Stimulated activated CD8-positive, alpha-beta memory T cell treated with anti-CD3 and anti-CD28 coated beads, Interleukin-4, amount 100 ng/mL, for 24 hours (primary cell): ENCODE data around the gene TMTC1.
"Not testable (repeated sequence)": the region's sequence is repeated elsewhere in the genome, so short reads cannot be mapped to it uniquely, and the experiment has no call there.

Source experiments
- DNase-seq: peaks from one replicate; pipeline ENCODE4 v3.0.0-alpha.2; 2020; ENCODE audit warnings: low read depth

The TMTC1 gene

DNA sequence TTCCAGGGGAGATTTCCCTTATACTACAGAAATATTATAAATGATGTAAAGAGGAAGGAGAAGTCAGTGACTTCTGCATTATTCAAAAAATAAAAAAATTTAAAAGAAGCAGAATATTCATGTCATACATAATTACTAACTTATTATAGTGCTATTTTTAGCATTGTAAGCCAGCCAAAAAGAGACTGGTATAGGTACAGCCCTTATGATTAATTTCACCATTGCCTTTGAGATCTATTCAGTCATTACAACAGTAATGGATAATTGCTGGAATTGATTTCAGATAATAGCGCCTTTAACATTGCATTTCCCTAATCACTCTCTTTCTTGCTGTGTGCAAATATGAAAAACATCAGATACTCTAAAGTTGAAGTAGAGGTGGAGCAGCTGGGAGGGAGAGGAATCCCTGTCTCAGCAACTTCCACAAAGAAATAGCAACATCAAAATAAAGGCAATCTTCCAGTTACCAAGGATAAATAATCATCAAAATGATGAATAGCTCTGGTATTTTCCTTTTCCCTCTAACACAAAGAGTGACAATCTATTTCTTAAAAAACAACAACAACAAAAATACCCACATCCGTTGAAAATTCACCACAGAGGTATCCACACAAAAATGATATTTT lies 214.5 kb downstream of the TMTC1 start:
- DNase-seq, result no peak

DNA sequence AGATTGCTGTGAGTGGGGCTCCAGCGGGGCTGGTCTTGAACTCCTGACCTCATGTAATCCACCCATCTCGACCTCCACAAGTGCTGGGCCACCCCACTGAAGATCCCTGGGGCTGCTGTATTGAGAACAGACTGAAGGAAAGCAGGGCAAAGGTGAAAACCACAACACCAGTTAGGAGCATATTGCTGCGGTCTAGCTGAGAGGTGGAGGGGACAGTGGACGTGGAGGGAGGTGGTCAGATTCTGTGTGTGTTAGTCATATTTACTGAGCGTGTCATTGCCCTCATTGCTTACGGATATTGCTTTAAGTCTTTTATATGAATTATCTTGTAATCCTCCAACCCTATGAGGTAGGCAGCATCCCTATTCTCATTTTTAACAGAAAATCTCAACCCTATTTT lies 217.3 kb downstream of the TMTC1 start:
- DNase-seq, result no peak

DNA sequence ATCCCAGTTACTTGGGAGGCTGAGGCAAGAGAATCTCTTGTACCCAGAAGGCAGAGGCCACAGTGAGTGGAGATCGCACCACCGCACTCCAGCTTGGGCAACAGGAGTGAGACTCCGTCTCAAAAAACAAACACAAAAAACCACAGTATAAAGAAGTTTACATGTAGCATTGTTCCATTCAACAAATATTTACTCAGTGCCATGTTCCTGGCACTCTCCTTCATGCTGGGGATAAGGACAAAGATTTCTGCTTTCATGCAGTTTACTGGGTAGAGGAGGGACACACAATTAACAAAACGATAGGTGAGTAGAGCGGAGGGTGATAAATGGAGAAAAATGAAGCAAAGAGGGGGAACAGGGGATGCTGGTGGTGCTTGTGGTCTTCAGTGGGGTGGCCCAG lies 218.0 kb downstream of the TMTC1 start:
- DNase-seq, result no peak

DNA sequence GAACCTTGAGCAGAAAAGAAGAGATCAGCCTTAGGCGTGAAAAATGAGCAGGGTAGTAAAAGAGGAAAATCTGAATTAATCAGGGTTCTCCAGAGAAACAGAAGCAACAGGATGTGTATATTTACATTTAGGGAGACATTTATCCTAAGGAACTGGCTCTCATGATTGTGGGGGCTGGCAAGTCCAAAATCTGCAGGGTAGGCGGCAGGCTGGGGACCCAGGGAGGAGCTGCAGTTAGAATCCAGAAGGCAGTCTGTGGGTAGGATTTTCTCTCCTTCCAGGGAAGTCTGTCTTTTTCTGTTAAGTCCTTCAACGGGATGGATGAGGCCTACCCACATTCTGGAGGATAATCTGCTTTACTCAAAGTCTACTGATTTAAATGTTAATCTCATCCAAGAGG lies 218.8 kb downstream of the TMTC1 start:
- DNase-seq, result no peak

DNA sequence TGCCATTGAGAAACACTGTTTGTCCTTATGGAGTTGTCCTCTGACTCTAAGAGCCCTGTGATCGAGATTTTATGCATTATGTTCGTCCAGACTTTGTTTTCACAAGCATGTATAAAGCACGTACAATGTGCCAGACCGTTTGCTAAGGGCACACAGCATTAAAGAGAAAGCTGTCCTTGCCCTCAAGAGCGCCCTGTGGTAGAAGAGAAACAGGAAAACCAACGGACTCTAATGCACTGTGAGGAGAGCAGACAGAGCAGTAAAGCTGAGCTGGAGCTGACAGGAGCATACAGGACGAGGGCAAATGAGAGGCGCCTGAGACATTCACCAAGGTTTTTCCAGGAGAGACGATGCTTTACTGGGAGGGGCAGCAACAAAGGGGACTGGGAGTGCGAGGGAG lies 220.1 kb downstream of the TMTC1 start:
- no peak for DNase-seq

DNA sequence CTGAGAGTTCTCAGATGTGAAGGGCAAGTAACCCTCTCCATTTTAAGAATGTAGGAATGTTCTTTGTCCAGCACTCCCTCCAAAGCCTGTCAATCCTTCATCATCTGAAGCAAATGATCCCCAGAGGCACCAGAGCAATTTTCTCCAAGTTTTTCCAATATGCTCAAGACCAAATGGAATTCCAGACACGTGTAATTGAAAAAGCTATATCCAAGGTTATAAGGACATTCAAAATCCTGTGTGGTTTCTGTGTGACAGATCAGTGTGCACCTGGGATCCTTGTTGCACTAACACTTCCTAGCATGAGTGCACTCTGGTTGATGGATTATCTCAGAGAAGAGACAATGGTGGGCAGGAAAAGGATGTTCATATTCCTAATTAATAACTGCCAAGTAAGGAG lies 220.7 kb downstream of the TMTC1 start:
- DNase-seq, result no peak

DNA sequence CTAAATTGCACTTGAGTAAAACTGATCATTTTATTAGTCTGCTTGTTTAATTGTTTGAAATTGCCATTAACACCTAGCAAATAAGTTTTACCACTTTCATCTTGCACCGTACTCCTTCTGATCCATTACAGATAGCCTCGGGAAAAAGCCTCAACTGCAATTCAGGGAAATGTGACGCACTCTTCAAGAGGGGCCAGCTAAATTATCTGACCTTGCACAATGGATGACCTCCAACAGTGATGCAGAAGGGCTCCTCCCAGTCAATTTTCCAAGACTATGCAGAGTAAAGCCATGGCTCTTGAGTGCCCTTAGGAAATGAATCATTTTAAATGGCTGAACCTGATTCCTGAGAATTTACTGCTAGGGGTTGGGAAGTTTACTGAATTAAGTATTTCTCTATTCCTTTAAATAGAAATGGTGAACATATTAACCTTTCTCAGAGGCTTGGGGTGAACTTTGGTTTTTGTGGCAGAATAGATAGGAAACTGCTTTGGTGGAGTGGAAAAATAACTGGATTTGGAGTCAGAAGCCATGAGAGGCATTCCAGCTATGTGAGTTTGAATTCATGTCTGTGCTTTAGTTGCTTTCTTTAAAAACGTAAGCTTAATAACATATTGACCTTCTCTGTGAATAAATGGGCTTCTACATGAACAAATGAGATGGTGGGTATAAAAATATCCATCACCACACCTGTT lies 221.5 kb downstream of the TMTC1 start:
- no peak for DNase-seq

DNA sequence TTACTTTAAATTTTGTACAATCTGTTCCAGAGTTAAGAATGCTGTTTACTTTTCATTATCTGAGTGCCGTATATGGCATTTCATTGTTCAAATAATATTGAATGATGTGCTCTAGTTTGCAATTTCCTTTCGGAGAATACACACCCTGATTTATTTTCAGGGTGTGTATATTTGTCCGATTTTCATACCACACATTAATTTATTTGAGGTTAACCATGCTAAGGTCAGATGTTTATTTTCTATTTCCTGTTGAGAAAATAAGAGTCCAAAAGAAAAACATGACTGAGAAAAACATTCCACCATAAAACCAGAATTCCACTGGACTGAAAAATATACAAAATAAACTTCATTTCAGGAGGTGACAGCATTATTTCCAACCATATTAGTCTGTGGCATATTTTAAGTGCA lies 222.1 kb downstream of the TMTC1 start:
- DNase-seq, result no peak

DNA sequence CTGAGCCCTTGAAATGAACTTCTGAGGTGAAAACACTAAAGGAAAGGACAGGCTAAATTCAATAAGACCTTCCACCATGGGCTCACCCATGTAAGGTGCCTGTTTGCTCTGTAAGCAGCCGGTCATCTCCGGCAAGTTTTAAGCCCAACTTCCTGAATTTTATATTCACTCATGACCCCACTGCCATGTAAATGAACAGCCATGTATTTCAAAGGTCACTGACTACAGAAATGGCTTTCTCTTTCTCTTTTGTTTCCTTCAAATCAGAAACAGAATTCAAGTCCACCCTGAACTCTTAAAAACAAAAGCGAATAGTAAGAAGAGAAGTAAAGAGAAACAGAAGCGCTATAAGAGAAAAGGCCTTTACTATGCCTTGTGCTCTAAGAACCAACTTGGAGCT lies 224.5 kb downstream of the TMTC1 start:
- no peak for DNase-seq

DNA sequence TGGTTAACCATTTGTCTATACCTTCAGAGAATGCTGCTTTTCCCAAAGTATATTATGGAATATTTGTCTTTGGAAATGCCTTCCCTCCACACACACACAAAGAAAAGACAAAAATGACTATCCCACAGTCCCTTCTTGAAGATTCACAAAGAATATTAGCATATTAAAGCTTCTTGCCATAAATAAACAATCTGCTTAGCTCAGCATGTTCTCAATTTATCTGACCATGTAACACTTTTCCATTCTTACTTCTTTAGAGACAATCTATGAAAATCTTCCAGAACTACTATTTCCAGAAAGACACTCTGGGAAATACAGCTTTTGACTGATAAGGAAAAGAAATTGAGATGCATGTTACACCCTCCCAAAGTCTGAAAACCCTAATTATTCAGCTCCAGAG lies 227.4 kb downstream of the TMTC1 start:
- no peak for DNase-seq

DNA sequence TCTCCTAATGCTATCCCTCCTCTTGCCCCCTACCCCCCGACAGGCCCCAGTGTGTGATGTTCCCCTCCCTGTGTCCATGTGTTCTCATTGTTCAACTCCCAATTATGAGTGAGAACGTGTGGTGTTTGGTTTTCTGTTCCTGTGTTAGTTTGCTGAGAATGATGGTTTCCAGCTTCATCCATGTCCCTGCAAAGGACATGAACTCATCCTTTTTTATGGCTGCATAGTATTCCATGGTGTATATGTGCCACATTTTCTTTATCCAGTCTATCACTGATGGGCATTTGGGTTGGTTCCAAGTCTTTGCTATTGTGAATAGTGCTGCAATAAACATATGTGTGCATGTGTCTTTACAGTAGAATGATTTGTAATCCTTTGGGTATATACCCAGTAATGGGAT lies 228.3 kb downstream of the TMTC1 start:
- DNase-seq, result not testable (repeated sequence)

DNA sequence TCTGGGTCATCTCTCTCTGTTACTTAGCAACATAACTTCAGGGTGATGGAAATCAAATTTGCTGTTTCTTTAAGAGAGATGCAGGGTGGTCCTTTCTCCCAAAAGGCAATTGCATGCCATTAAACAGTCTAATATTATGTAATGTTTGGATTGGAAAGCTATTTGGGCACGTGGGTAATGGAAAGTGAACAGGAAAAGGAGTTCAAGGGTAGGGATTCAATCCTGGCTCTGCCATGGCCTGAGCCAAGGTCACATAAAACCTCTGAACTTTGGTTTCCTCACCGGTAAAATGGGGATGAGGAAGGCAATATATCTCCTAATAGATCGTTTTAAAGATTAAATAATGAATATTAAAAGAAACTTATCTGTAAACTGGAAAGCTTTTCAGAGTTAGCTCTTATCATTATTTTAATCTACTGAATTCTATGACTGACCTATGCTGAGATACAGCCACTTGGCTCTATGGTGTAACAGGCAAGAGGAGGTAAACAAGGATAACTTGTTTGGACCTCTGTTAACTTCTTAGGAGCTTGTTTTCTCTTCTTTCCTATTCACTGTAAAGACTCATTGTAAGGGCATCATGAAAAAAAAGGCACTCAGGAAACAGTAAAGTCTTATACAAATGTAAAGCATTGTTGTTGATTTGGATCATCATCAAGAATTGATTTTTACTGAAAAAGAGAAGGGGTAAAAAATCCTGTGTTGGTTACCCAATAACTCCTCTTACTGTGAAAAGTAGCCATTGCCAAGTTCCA lies 230.6 kb downstream of the TMTC1 start:
- no peak for DNase-seq

DNA sequence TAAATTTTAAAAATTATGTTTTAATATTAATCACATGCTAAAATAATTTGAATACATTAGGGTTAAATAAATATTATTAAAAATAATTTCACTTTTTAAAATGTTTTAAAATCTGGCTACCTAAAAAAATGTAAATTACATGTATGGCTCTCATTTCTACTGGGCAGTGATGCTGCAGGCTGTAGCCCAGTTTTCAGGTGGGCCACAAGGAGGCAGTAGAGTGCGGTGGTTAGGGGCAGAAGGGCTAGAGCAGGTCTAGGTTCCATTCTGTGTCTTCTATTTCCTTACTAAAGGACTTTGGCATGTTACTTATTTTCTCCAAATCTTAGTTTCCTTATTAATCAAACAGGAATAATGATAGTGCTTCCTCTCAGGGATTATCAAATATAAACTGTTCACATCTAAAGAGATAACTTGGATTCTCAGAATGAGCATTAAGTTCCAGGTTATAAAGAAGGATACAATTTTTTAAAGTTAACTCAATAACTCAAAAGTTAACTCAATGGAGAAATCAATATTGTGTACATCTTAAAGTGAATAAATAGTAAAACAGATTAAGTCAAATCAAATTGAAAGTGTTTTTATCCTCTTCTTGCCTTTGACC lies 231.3 kb downstream of the TMTC1 start:
- peak; percentile 39 for DNase-seq

DNA sequence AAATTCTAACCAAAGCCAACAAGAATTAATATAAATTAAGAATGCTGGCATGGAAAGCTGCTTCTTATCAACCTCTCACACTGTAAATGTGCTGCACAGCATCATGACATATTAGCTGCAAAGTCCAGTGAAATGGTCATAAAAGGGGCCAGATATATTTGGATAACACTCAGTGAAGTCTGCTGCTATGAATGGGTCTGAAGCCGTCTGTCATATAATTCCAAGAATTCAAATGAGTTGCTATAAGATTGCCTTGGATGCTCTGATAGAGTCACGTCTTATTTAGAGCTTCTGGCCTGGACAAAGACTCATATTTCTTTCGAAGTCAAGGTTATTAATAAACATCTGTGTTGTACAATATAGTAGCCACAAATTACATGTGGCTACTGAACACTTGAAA lies 231.9 kb downstream of the TMTC1 start:
- no peak for DNase-seq

DNA sequence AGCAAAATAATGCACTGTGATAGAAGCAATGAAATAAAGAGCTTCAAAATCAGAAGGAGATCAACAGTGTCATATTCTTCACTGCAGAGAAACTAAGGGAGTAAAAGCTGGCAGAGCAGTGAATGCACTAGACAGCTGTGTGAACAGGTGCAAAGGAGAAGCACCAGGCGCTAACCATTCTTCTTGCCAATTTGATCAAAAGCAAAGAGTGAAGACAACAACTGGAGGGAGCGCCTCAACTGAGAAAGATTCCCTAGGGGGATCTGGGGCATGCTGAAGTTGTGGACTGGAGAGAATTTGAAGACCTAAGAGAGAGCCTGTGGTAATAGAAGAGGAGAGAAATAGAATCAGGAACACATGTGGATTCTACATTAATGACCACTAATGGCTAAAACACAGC lies 235.9 kb downstream of the TMTC1 start:
- no peak for DNase-seq

DNA sequence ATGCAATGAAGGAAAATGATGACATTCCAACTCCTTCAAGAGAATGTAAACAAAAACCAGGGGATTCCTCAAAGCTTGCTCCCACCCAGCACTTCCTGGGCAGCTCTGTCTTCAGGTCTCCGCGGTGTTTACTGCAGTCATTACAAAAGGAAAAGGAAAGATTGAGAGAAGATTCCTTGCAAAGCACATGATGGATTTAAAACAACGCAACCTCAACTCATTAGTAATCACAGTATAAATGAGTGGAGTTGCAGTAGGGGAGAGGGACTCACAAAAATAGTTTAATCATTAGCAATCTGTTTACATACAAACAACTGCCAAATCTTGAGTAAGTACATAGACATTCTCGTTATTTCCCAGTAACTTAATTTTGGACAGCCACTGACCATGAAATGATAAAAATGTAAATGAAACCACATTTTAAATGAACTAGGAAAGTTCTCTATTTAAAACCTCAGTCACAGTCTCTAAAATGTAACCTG lies 236.6 kb downstream of the TMTC1 start:
- no peak for DNase-seq

DNA sequence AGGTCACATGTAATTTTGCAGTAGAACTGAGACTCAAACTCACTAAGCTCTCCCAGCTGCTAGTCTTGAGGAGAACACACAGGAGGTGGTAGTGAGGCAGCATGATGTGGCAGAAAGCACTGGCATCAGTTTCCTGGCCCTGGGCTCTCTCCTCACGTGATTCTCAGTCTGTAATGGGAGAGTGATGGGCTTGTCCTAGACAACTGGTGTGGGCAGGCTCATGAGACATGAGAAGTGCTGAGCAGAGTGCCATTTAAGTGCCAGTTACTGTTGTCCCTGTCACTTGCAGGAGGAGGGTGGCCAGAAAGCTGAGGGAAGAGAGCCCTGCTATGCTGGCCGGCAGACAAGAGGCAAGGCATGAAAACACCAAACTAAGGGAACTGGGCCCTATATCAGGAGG lies 237.7 kb downstream of the TMTC1 start:
- no peak for DNase-seq

DNA sequence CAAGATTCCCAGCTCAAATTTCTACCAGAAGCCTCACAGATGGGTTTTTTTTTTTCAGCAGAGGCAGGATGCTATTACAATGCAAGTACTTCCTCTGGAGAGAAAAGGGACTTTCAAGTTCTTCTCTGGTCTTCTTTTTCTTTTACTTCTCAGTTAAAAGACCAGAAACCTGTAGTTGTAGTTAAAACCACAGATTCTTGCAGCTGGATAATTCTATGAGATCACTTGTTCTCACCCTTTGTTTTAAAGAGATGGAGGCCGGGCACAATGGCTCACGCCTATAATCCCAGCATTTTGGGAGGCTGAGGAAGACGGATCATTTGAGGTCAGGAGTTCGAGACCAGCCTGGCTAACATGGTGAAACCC lies 238.7 kb downstream of the TMTC1 start:
- no peak for DNase-seq

DNA sequence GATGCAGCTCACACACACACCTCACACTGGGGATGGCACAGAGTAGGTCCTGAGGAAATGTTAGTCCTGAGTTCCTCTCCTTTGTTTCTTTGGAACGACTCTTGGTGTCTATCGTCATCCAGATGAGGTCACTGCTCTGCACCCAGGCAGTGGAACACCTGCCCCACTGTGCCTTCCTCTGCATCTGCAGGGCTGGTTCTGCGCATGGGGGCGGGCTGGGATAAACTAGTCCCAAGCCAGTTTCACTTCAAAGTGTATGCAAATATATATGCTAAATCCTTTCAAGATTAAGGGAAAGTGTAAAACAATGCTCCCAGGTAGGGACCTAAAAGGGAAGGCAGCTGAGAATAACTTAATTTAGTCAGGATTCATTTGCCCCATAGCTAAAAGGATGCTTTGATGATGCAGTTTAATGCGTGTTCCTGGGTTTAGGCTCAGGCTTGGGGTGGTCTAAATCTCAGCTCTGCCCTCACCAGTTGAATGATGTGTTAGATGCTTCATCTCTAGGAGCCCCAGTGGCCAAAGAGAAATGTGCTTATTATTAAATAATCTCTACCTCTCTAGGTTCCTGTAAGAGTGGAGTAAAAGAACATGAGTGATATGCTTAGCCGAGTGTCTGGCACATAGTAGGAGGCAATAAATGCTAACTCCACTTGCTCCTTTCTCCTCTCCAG lies 239.2 kb downstream of the TMTC1 start:
- DNase-seq, result no peak

DNA sequence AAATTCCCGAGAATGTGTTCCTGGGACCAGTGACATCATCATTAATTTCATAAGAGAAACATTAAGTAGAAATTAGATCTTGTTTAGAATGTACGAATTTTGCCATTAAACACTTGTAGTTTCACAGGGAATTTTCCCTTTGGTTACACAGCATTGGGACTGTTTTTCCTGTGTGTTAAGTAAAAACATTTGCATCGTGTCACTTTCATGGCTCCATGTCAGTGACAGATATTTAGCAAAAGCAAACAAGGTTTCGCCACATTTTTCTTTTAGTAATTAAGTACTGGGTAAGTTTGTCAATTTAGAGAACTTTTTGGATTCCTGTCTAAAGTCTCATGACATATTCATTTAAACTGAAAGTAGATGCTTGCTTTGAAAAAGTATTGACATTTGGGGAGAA lies 240.7 kb downstream of the TMTC1 start:
- no peak for DNase-seq

DNA sequence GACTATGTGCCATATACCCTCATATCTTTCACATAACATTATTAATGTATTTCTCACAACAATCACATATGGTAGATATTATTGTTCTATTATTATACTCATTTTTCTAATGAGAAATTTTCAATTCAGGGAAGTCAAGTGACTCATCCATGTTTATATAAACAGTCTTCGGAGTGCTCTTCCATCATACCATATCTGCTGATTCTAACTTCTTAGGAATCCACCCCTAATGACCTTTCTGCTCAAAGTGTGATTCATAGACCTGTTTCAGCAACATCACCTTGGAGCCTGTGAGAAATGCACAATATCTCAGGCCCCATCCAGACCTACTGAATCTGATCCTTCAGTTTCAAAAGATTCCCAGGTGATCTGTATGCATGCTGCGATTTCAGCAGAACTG lies 246.4 kb downstream of the TMTC1 start:
- no peak for DNase-seq

DNA sequence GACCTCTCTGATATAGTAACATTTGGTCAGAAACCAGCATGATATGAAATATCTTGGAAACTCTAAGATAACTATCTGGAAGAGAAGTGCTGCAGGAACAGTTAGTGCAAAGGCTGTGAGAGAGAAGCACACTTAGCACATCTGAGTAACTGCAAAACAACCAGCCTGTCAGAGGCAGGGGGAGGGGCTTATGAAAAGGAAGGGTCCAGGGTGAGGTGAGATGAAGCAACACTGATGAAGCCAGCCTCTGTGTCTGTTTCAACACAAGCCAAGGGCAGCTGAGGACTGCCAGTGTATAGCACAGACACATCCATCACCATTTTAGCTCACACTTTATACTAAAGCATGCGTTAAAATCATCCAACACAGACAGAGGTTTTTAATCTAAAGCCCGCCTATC lies 248.8 kb downstream of the TMTC1 start:
- DNase-seq, result no peak
